BE2C (cell line): ENCODE results near the gene SPP2.

Source experiments
- DNase-seq: peaks from one replicate; pipeline ENCODE4 v3.0.0-alpha.2; 2020
- H3K27me3 ChIP-seq: fragments of 250-450 bp; sonication (Bioruptor Pico); 2 replicates; pipeline ENCODE4 v1.5.1; 2020; ENCODE audit warnings: mild to moderate bottlenecking
- H3K36me3 ChIP-seq: fragments of 250-450 bp; sonication (Bioruptor Pico); 2 replicates; pipeline ENCODE4 v1.5.1; 2020; ENCODE audit warnings: mild to moderate bottlenecking
- H3K4me1 ChIP-seq: fragments of 250-450 bp; sonication (Bioruptor Pico); 2 replicates; pipeline ENCODE4 v1.5.1; 2020
- H3K4me3 ChIP-seq: 2 replicates; pipeline ENCODE4 v1.5.1; 2011; ENCODE audit warnings: low read depth, low read length
- H3K9me3 ChIP-seq: fragments of 250-450 bp; sonication (Bioruptor Pico); 2 replicates; pipeline ENCODE4 v1.5.1; 2020
- CTCF ChIP-seq: IDR thresholded peaks from 2 replicates; pipeline ENCODE4 v1.5.1; 2012; ENCODE audit warnings: mild to moderate bottlenecking, low read depth, low read length

Gene SPP2

GRCh38 chr2:234099266-234099665 is 48.8 kb downstream of the SPP2 start:
- no peak for TF ChIP-seq CTCF
- no peak for DNase-seq

GRCh38 chr2:234100686-234101085 is 50.2 kb downstream of the SPP2 start:
- H3K9me3 ChIP-seq, result no peaks in the 10 kb centered on the region
- no peaks in the 10 kb centered on the region for H3K36me3 ChIP-seq
- TF ChIP-seq CTCF, result no peak
- DNase-seq, result no peak
- no peak overlapping the region for H3K4me3 ChIP-seq
- no peaks in the 10 kb centered on the region for H3K27me3 ChIP-seq
- peaks cover 6% of the 10 kb centered on the region for H3K4me1 ChIP-seq

More at GRCh38 chr2:234099266-234099665, 48.8 kb downstream of the SPP2 start:
- Histone ChIP-seq H3K9me3 (no peaks in the 10 kb centered on the region), H3K36me3 (no peaks in the 10 kb centered on the region), H3K4me1 (peaks cover 6% of the 10 kb centered on the region), H3K27me3 (no peaks in the 10 kb centered on the region), H3K4me3 (no peak overlapping the region)

GRCh38 chr2:234102112-234102511 is 51.6 kb downstream of the SPP2 start:
- Histone ChIP-seq H3K36me3 (no peaks in the 10 kb centered on the region), H3K4me1 (peaks cover 6% of the 10 kb centered on the region), H3K27me3 (no peaks in the 10 kb centered on the region), H3K9me3 (no peaks in the 10 kb centered on the region), H3K4me3 (no peak overlapping the region)
- no peak for DNase-seq
- no peak for TF ChIP-seq CTCF

GRCh38 chr2:234107861-234108260 is 57.4 kb downstream of the SPP2 start:
- TF ChIP-seq CTCF, result no peak
- H3K9me3 ChIP-seq, result no peaks in the 10 kb centered on the region

GRCh38 chr2:234109321-234109720 is 58.8 kb downstream of the SPP2 start:
- Histone ChIP-seq H3K9me3 (no peaks in the 10 kb centered on the region), H3K4me1 (no peaks in the 10 kb centered on the region), H3K27me3 (no peaks in the 10 kb centered on the region), H3K36me3 (no peaks in the 10 kb centered on the region), H3K4me3 (no peak overlapping the region)
- no peak for TF ChIP-seq CTCF
- DNase-seq, result no peak

More at GRCh38 chr2:234107861-234108260, 57.4 kb downstream of the SPP2 start:
- DNase-seq, result no peak
- Histone ChIP-seq H3K4me1 (no peaks in the 10 kb centered on the region), H3K4me3 (no peak overlapping the region), H3K27me3 (no peaks in the 10 kb centered on the region), H3K36me3 (no peaks in the 10 kb centered on the region)

- H3K4me1 ChIP-seq, result no peaks in the 10 kb centered on the region
- no peak overlapping the region for H3K4me3 ChIP-seq
- no peaks in the 10 kb centered on the region for H3K9me3 ChIP-seq
- DNase-seq, result no peak
- TF ChIP-seq CTCF, result no peak
- H3K36me3 ChIP-seq, result no peaks in the 10 kb centered on the region
- H3K27me3 ChIP-seq, result no peaks in the 10 kb centered on the region
These were observed 59.7 kb downstream of the SPP2 start for GRCh38 chr2:234110219-234110618.
